Peyer's patch (tissue), 4 donors: ENCODE results near the gene KIAA2012.

Experiments used
- CTCF ChIP-seq, 6 experiments: fragments of 450-650 bp in 4 of 6; fragments of 200-600 bp in 2 of 6; sonication (generic) in 1 of 6; IDR thresholded peaks; one replicate each; pipeline ENCODE4 v1.5.1; 2017 to 2019; ENCODE audit warnings: antibody characterized with exemption in 6 of 6, mild to moderate bottlenecking in 3 of 6, moderate library complexity in 1 of 6
- POLR2A ChIP-seq, 2 donors: fragments of 450-650 bp; IDR thresholded peaks; one replicate each; pipeline ENCODE4 v1.5.1; 2017; ENCODE audit warnings: antibody characterized with exemption in 2 of 2, mild to moderate bottlenecking in 2 of 2, moderate library complexity in 2 of 2

- TF ChIP-seq CTCF (IDR thresholded peaks at IDR 0.05) (no peak), POLR2A (IDR thresholded peaks at IDR 0.05) (no peak)
Measured at GRCh38 chr2:202201220-202202160, 128.4 kb downstream of the KIAA2012 start.
